Fibroblast of lung (primary cell): ENCODE measurements around the gene XPR1.

Source experiments
- CTCF ChIP-seq, 2 donors: IDR thresholded peaks in 1 of 2; conservative IDR thresholded peaks in 1 of 2; 1 replicate in 1 of 2; 2 replicates in 1 of 2; pipeline ENCODE4 v1.5.1; 2011 to 2012; ENCODE audit warnings: low read length in 2 of 2, control low read depth in 1 of 2, inconsistent platforms in 1 of 2, low read depth in 1 of 2, mild to moderate bottlenecking in 1 of 2
- EZH2 ChIP-seq: IDR thresholded peaks from 2 replicates; pipeline ENCODE4 v1.5.1; 2012; ENCODE audit warnings: low read length, control low read depth, mild to moderate bottlenecking; ENCODE audit errors: missing control alignments

DNA sequence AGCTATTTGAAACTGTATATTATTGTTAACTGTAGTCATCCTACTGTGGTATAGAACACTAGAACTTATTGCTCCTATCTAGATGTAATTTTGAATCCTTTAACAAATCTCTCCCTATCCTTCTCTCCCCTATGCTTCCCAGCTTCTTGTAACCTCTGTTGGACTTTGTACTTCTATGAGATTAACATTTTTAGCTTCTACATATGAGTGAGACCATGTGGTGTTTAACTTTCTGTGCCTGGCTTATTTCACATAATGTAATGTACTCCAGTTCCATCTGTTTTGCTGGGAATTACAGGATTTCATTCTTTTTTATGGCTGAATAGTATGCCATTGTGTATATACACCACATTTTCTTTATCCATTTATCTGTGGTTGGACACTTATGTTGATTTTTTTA, 216.4 kb downstream of the XPR1 start:
- TF ChIP-seq EZH2 (no peak), CTCF (conservative IDR thresholded peaks at IDR 0.05 in 1 of 2, IDR thresholded peaks at IDR 0.05 in 1 of 2; ENCODE audit: low read depth in 1 of 2, low read length in 2 of 2) (no peak)
